WTC11 (cell line): ENCODE measurements around the gene GRID2. TPM values are rescaled to one million over a fixed set of nuclear protein-coding genes. Genes with fewer than 3 reads are reported as not detected.

Experiments
- ATAC-seq: fragments of 200-7000 bp; cut with Tn5 transposase; 2 replicates; pipeline ENCODE4 v1.10.0; 2021; ENCODE audit warnings: mild to moderate bottlenecking, moderate library complexity
- CTCF ChIA-PET: fragments of 300-600 bp; sonication (Branson Sonifier 250); formaldehyde crosslinking; loops from one replicate; lab custom pipeline; 2021; ENCODE audit warnings: antibody characterized with exemption; lab: Charles Lee
- POLR2A ChIA-PET: fragments of 350-600 bp; sonication (Branson Sonifier 250); formaldehyde crosslinking; loops from one replicate; lab custom pipeline; 2021; ENCODE audit warnings: antibody characterized with exemption; lab: Charles Lee
- DNase-seq: peaks from one replicate; pipeline ENCODE4 v3.0.0; 2021; ENCODE audit warnings: low spot score
- H3K27ac Mint-ChIP-seq: 2 replicates; pipeline ENCODE4 v1.8.0; 2021; ENCODE audit warnings: mixed read lengths
- H3K27me3 Mint-ChIP-seq: 2 replicates; pipeline ENCODE4 v1.8.0; 2021; ENCODE audit warnings: low read depth, mild to moderate bottlenecking, moderate library complexity, mixed read lengths
- H3K36me3 Mint-ChIP-seq: 2 replicates; pipeline ENCODE4 v1.8.0; 2021; ENCODE audit warnings: mixed read lengths
- H3K4me1 Mint-ChIP-seq: 2 replicates; pipeline ENCODE4 v1.8.0; 2022; ENCODE audit warnings: mixed read lengths
- H3K4me3 Mint-ChIP-seq: 2 replicates; pipeline ENCODE4 v1.8.0; 2021; ENCODE audit warnings: mild to moderate bottlenecking, moderate library complexity, mixed read lengths
- H3K9me3 Mint-ChIP-seq: 2 replicates; pipeline ENCODE4 v1.8.0; 2021; ENCODE audit warnings: mixed read lengths
- ATF3 ChIP-seq: sonication (generic); formaldehyde crosslinking; conservative IDR thresholded peaks from 2 replicates; pipeline ENCODE4 v1.8.1; 2022; ENCODE audit warnings: mild to moderate bottlenecking, missing genetic modification reagents
- E2F4 ChIP-seq: sonication (generic); formaldehyde crosslinking; IDR thresholded peaks from 2 replicates; pipeline ENCODE4 v1.8.1; 2022; ENCODE audit warnings: low read depth, mild to moderate bottlenecking, moderate library complexity, missing genetic modification reagents, borderline replicate concordance
- FOXK1 ChIP-seq: sonication (generic); formaldehyde crosslinking; IDR thresholded peaks from 2 replicates; pipeline ENCODE4 v1.8.0; 2022; ENCODE audit warnings: mild to moderate bottlenecking, moderate library complexity, missing genetic modification reagents
- FOXP1 ChIP-seq: sonication (generic); formaldehyde crosslinking; IDR thresholded peaks from 2 replicates; pipeline ENCODE4 v1.8.0; 2022; ENCODE audit warnings: missing genetic modification reagents, mild to moderate bottlenecking, moderate library complexity, borderline replicate concordance
- GABPB1 ChIP-seq: sonication (generic); formaldehyde crosslinking; IDR thresholded peaks from 2 replicates; pipeline ENCODE4 v1.8.1; 2023; ENCODE audit warnings: mild to moderate bottlenecking, missing genetic modification reagents
- GRHL2 ChIP-seq: fragments of 250-450 bp; sonication (Bioruptor Pico); IDR thresholded peaks from 2 replicates; pipeline ENCODE4 v1.8.0; 2022; ENCODE audit warnings: mild to moderate bottlenecking, moderate library complexity; ENCODE audit not compliant: insufficient replicate concordance, severe bottlenecking
- MLX ChIP-seq: sonication (generic); formaldehyde crosslinking; IDR thresholded peaks from 2 replicates; pipeline ENCODE4 v1.8.1; 2023; ENCODE audit warnings: mild to moderate bottlenecking, missing genetic modification reagents, moderate library complexity
- NFYB ChIP-seq: sonication (generic); formaldehyde crosslinking; conservative IDR thresholded peaks from 2 replicates; pipeline ENCODE4 v1.8.0; 2022; ENCODE audit warnings: low read depth, missing genetic modification reagents
- NR2C2 ChIP-seq: sonication (generic); formaldehyde crosslinking; IDR thresholded peaks from 2 replicates; pipeline ENCODE4 v1.8.0; 2022; ENCODE audit warnings: mild to moderate bottlenecking, missing genetic modification reagents
- OVOL2 ChIP-seq: fragments of 250-450 bp; sonication (Bioruptor Pico); IDR thresholded peaks from 2 replicates; pipeline ENCODE4 v1.9.0; 2021; ENCODE audit warnings: mild to moderate bottlenecking, borderline replicate concordance
- PRRX2 ChIP-seq: fragments of 250-450 bp; sonication (Bioruptor Pico); IDR thresholded peaks from 2 replicates; pipeline ENCODE4 v1.8.0; 2021; ENCODE audit warnings: mild to moderate bottlenecking
- RORB ChIP-seq: fragments of 250-450 bp; sonication (Bioruptor Pico); IDR thresholded peaks from 2 replicates; pipeline ENCODE4 v1.9.0; 2021; ENCODE audit warnings: mild to moderate bottlenecking
- SMAD4 ChIP-seq: sonication (generic); formaldehyde crosslinking; IDR thresholded peaks from 2 replicates; pipeline ENCODE4 v1.8.0; 2022; ENCODE audit warnings: mild to moderate bottlenecking, missing genetic modification reagents
- TCF7 ChIP-seq: sonication (generic); formaldehyde crosslinking; IDR thresholded peaks from 2 replicates; pipeline ENCODE4 v1.8.0; 2022; ENCODE audit warnings: mild to moderate bottlenecking, low read depth, missing genetic modification reagents, moderate library complexity
- ZNF121 ChIP-seq: sonication (generic); formaldehyde crosslinking; IDR thresholded peaks from 2 replicates; pipeline ENCODE4 v1.8.0; 2023; ENCODE audit warnings: missing genetic modification reagents
- ZNF138 ChIP-seq: sonication (generic); formaldehyde crosslinking; conservative IDR thresholded peaks from 2 replicates; pipeline ENCODE4 v1.8.1; 2022; ENCODE audit warnings: mild to moderate bottlenecking, moderate library complexity, missing genetic modification reagents
- ZNF416 ChIP-seq: fragments of 250-450 bp; sonication (Bioruptor Pico); IDR thresholded peaks from 2 replicates; pipeline ENCODE4 v1.9.0; 2021; ENCODE audit warnings: mild to moderate bottlenecking, inconsistent platforms
- total RNA-seq: library from RNA; stranded (reverse); gene quantifications from 3 replicates; pipeline ENCODE4 v1.2.3, GENCODE V29; 2021
- TF ChIP-seq, protein P1 (sequence below): fragments of 250-450 bp; sonication (Bioruptor Pico); IDR thresholded peaks from 2 replicates; pipeline ENCODE4 v1.9.0; 2021; ENCODE audit warnings: mild to moderate bottlenecking, borderline replicate concordance
- TF ChIP-seq, protein P2 (sequence below): fragments of 250-450 bp; sonication (Bioruptor Pico); conservative IDR thresholded peaks from 2 replicates; pipeline ENCODE4 v1.9.0; 2021; ENCODE audit warnings: mild to moderate bottlenecking
- TF ChIP-seq, protein P3 (sequence below): sonication (generic); formaldehyde crosslinking; IDR thresholded peaks from 2 replicates; pipeline ENCODE4 v1.8.1; 2022; ENCODE audit warnings: low read depth, missing genetic modification reagents, borderline replicate concordance
- TF ChIP-seq, protein P4 (sequence below): fragments of 250-450 bp; sonication (Bioruptor Pico); IDR thresholded peaks from 2 replicates; pipeline ENCODE4 v1.8.0; 2021; ENCODE audit warnings: mild to moderate bottlenecking

GRID2 gene
- total RNA-seq, 1 experiment from 2014 or later: 26.8 TPM

DNA sequence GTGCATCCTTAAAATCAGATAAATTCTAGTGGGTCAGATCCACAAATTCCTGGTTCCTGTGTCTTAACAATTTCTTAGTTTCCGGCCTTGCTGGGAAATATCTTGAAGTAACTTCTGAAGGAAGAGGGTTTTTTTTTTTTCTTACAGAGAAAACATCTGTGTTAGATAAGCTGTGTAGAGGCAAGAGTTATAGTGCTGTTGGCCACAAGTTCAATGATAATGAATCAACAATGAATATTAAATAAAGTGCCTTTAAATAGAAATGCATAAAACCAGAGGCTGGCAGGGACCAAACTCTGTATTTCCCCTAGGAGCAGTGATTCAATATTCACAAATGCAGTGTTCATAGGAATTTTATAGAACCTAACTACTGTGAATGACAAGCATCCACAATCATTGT, 812.9 kb downstream of the GRID2 start (continued):
- TF ChIP-seq OVOL2 (CRISPR knock-in tag) (no peak), ZNF121 (CRISPR knock-in tag) (no peak), SMAD4 (no peak), TCF7 (CRISPR knock-in tag) (no peak), E2F4 (no peak), NR2C2 (CRISPR knock-in tag) (no peak)
- TF ChIP-seq, protein P1, sequence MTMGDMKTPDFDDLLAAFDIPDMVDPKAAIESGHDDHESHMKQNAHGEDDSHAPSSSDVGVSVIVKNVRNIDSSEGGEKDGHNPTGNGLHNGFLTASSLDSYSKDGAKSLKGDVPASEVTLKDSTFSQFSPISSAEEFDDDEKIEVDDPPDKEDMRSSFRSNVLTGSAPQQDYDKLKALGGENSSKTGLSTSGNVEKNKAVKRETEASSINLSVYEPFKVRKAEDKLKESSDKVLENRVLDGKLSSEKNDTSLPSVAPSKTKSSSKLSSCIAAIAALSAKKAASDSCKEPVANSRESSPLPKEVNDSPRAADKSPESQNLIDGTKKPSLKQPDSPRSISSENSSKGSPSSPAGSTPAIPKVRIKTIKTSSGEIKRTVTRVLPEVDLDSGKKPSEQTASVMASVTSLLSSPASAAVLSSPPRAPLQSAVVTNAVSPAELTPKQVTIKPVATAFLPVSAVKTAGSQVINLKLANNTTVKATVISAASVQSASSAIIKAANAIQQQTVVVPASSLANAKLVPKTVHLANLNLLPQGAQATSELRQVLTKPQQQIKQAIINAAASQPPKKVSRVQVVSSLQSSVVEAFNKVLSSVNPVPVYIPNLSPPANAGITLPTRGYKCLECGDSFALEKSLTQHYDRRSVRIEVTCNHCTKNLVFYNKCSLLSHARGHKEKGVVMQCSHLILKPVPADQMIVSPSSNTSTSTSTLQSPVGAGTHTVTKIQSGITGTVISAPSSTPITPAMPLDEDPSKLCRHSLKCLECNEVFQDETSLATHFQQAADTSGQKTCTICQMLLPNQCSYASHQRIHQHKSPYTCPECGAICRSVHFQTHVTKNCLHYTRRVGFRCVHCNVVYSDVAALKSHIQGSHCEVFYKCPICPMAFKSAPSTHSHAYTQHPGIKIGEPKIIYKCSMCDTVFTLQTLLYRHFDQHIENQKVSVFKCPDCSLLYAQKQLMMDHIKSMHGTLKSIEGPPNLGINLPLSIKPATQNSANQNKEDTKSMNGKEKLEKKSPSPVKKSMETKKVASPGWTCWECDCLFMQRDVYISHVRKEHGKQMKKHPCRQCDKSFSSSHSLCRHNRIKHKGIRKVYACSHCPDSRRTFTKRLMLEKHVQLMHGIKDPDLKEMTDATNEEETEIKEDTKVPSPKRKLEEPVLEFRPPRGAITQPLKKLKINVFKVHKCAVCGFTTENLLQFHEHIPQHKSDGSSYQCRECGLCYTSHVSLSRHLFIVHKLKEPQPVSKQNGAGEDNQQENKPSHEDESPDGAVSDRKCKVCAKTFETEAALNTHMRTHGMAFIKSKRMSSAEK (CRISPR knock-in tag): no peak

DNA sequence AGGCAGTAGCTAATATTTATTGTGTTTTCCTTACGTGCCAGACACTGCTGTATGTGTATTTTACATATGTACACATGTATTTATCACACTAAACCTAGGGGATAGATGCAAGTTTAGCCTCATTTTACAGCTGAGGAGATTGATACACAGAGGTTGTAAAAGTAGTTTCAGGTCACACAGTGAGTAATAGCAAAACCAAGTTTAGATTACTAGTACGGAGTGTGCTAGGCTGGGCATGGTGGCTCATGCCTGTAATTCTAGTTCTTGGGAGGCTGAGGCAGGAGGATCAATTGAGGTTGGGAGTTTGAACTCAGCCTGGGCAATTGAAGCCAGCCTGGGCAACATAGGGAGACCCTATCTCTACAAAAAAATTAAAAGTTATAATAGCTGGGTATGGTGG, 823.7 kb downstream of the GRID2 start:
- ChIA-PET POLR2A (no interaction called here), CTCF (no interaction called here)
- H3K27me3 Mint-ChIP-seq: no peaks in the 10 kb centered on the region
- ATAC-seq (no peak), DNase-seq (no peak)
- H3K36me3 Mint-ChIP-seq: peaks cover 7% of the 10 kb centered on the region
- no peak overlapping the region; the same call in 1 of the 2 replicates for H3K27ac Mint-ChIP-seq
- TF ChIP-seq, protein P2, sequence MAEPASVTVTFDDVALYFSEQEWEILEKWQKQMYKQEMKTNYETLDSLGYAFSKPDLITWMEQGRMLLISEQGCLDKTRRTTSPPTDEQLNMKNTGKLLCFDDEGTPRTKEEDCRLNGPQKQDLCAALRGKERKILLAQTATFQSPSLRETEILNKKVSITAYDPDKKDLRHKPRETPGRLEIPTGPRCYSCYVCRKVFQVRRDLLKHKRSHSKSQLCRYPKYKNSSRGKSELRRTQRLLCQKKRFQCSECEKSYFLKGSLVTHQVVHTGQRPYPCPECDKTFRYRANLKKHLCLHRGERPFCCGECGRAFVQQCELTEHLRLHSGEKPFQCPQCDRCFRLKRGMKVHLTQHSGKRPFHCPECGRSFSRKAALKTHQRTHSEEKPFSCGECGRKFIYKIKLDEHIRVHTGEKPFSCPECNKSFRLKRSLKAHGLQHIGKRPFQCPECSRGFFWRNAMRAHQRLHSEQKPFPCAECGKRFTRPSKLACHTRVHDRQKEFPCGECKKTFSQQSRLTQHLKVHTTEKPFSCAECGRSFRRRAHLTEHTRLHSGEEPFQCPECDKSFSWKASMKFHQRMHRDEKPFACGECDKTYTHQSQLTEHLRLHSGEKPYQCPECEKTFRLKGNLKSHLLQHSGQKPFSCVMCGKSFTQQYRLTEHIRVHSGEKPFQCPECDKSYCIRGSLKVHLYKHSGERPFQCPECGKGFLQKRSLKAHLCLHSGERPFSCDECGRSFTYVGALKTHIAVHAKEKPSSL (CRISPR knock-in tag): no peak
- TF ChIP-seq ZNF416 (CRISPR knock-in tag): no peak
- no peak for TF ChIP-seq ATF3 (CRISPR knock-in tag)
- TF ChIP-seq GRHL2 (CRISPR knock-in tag): no peak
- TF ChIP-seq MLX (CRISPR knock-in tag): no peak
- TF ChIP-seq FOXP1: no peak
- TF ChIP-seq PRRX2: no peak
- TF ChIP-seq GABPB1 (CRISPR knock-in tag): no peak
- TF ChIP-seq FOXK1 (CRISPR knock-in tag): no peak
- TF ChIP-seq, protein P3, sequence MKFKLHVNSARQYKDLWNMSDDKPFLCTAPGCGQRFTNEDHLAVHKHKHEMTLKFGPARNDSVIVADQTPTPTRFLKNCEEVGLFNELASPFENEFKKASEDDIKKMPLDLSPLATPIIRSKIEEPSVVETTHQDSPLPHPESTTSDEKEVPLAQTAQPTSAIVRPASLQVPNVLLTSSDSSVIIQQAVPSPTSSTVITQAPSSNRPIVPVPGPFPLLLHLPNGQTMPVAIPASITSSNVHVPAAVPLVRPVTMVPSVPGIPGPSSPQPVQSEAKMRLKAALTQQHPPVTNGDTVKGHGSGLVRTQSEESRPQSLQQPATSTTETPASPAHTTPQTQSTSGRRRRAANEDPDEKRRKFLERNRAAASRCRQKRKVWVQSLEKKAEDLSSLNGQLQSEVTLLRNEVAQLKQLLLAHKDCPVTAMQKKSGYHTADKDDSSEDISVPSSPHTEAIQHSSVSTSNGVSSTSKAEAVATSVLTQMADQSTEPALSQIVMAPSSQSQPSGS: no peak
- TF ChIP-seq, protein P4, sequence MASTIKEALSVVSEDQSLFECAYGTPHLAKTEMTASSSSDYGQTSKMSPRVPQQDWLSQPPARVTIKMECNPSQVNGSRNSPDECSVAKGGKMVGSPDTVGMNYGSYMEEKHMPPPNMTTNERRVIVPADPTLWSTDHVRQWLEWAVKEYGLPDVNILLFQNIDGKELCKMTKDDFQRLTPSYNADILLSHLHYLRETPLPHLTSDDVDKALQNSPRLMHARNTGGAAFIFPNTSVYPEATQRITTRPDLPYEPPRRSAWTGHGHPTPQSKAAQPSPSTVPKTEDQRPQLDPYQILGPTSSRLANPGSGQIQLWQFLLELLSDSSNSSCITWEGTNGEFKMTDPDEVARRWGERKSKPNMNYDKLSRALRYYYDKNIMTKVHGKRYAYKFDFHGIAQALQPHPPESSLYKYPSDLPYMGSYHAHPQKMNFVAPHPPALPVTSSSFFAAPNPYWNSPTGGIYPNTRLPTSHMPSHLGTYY: no peak
- no peak for TF ChIP-seq RORB (CRISPR knock-in tag)
- no peak for TF ChIP-seq NFYB (CRISPR knock-in tag)
- no peak for TF ChIP-seq ZNF138 (CRISPR knock-in tag)
- peaks cover 3% of the 10 kb centered on the region; the same call in 1 of the 2 replicates for H3K9me3 Mint-ChIP-seq
- H3K4me1 Mint-ChIP-seq: peaks cover 21% of the 10 kb centered on the region
- H3K4me3 Mint-ChIP-seq: no peak overlapping the region
